ENCODE data around the gene ZMYM5.
"Not testable (repeated sequence)": the region's sequence is repeated elsewhere in the genome, so short reads cannot be mapped to it uniquely, and the experiment has no call there.

Gene ZMYM5

DNA sequence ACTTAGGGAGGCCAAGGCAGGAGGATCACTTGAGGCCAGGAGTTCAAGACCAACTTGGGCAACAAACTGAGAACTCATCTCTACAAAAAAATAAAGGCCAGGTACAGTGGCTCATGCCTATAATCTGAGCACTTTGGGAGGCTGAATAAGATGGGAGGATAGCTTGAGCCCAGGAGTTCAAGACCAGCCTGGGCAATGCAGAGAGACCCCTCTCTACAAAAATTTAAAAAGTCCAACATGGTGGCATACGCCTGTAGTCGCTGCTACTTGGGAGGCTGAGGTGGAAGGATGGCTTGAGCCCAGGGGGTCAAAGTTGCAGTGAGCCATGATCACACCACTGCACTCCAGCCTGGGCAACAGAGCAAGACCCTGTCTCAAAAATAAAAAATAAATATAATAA is 5.8 kb downstream of the ZMYM5 start:
- H3K4me3 Mint-ChIP-seq, DNase-seq, H3K9me3 Mint-ChIP-seq, H3K27me3 Mint-ChIP-seq, ATAC-seq: not testable (repeated sequence)
- Mint-ChIP-seq H3K4me1 (peaks cover 33% of the 10 kb centered on the region), H3K27ac (peak overlapping the region in 1 of 2 donors; percentile 71)

- ATAC-seq (no peak), DNase-seq (no peak)
- H3K27ac Mint-ChIP-seq = no peak overlapping the region
- H3K4me1 Mint-ChIP-seq = peaks cover 12% of the 10 kb centered on the region
- no peak overlapping the region for H3K4me3 Mint-ChIP-seq
- no peaks in the 10 kb centered on the region for H3K9me3 Mint-ChIP-seq
- no peaks in the 10 kb centered on the region for H3K27me3 Mint-ChIP-seq
Measured at GRCh38 chr13:19852766-19853165, 10.7 kb downstream of the ZMYM5 start.

- Mint-ChIP-seq H3K4me3 (no peak overlapping the region), H3K4me1 (peaks cover 9% of the 10 kb centered on the region), H3K27ac (no peak overlapping the region), H3K9me3 (no peaks in the 10 kb centered on the region), H3K27me3 (no peaks in the 10 kb centered on the region)
- no peak for DNase-seq
- peak; percentile 78 for ATAC-seq
Measured at GRCh38 chr13:19845758-19846157, 17.7 kb downstream of the ZMYM5 start.

GRCh38 chr13:19838865-19839275 is 24.6 kb downstream of the ZMYM5 start:
- no peak for DNase-seq
- H3K4me1 Mint-ChIP-seq = no peaks in the 10 kb centered on the region
- no peak overlapping the region for H3K4me3 Mint-ChIP-seq
- H3K27ac Mint-ChIP-seq = peak overlapping the region in 1 of 2 donors; percentile 59
- H3K9me3 Mint-ChIP-seq = no peaks in the 10 kb centered on the region
- ATAC-seq = no peak
- no peaks in the 10 kb centered on the region for H3K27me3 Mint-ChIP-seq

DNA sequence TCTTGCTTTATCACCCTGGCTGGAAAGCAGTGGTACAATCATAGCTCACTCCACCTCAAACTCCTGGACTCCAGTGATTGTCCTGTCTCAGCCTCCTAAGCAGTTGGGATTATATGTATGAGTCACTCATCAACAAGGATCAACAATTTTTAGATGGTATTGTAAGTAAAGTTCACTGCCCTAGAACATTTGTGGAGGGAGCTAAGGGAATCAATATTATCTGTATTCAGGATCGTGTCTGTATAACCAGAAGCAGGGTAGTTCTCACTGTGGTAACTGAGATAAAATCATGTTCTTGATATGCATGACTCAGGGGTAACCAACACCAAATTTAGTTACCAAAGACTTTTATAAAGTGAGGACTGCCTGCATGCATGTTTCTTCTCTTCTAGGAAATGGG is 27.0 kb downstream of the ZMYM5 start:
- DNase-seq (no peak), ATAC-seq (no peak)
- Mint-ChIP-seq H3K27ac (peak overlapping the region in 1 of 2 donors; percentile 31), H3K27me3 (no peaks in the 10 kb centered on the region), H3K4me1 (no peaks in the 10 kb centered on the region), H3K9me3 (no peaks in the 10 kb centered on the region), H3K4me3 (no peak overlapping the region)

DNA sequence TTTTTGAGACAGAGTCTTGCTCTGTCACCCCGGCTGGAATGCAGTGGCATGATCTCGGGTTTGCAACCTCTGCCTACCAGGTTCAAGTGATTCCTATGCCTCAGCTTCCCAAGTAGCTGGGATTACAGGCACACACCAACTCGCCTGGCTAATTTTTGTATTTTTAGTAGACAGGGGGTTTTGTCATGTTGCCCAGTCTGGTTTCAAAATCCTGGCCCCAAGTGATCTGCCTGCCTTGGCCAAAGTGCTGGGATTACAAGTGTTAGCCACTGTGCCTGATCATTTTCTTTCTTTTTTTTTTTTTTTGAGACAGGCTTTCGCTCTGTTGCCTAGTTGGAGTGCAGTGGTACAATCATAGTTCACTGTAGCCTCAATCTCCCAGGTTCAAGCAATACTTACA is 28.7 kb downstream of the ZMYM5 start:
- no peak for DNase-seq
- Mint-ChIP-seq H3K4me3 (no peak overlapping the region), H3K27ac (no peak overlapping the region), H3K27me3 (no peaks in the 10 kb centered on the region), H3K4me1 (no peaks in the 10 kb centered on the region), H3K9me3 (no peaks in the 10 kb centered on the region)
- no peak for ATAC-seq

DNA sequence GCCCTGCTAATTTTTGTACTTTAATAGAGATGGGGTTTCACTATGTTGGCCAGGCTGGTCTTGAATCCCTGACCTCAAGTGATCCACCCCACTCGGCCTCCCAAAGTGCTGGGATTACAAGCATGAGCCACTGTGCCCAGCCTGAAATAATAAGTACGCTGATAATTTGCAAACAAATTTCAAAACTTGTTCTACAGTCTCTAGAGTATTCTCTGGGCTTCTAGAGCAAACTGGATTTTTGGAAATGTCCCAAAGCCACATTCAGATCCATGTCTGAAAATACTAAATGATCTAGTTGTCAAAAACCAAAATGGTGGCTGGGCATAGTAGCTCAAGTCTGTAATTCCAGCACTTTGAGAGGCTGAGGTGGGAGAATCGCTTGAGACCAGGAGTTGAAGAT is 40.8 kb downstream of the ZMYM5 start:
- no peak for ATAC-seq
- no peaks in the 10 kb centered on the region for H3K4me1 Mint-ChIP-seq
- H3K9me3 Mint-ChIP-seq = no peaks in the 10 kb centered on the region
- H3K27me3 Mint-ChIP-seq = no peaks in the 10 kb centered on the region
- no peak overlapping the region for H3K27ac Mint-ChIP-seq
- no peak overlapping the region for H3K4me3 Mint-ChIP-seq
- DNase-seq = no peak

- Mint-ChIP-seq H3K27ac (peak overlapping the region in 1 of 2 donors; percentile 57), H3K9me3 (no peaks in the 10 kb centered on the region), H3K27me3 (no peaks in the 10 kb centered on the region), H3K4me3 (no peak overlapping the region), H3K4me1 (no peaks in the 10 kb centered on the region)
- DNase-seq (peak; percentile 16 to 29), ATAC-seq (peak; percentile 65)
Measured at GRCh38 chr13:19818223-19818842, 45.1 kb downstream of the ZMYM5 start.

GRCh38 chr13:19817510-19818158 is 45.8 kb downstream of the ZMYM5 start:
- no peak overlapping the region for H3K4me3 Mint-ChIP-seq
- no peaks in the 10 kb centered on the region for H3K9me3 Mint-ChIP-seq
- no peak overlapping the region for H3K27ac Mint-ChIP-seq
- ATAC-seq (no peak), DNase-seq (no peak)
- H3K4me1 Mint-ChIP-seq = no peaks in the 10 kb centered on the region
- H3K27me3 Mint-ChIP-seq = no peaks in the 10 kb centered on the region

DNA sequence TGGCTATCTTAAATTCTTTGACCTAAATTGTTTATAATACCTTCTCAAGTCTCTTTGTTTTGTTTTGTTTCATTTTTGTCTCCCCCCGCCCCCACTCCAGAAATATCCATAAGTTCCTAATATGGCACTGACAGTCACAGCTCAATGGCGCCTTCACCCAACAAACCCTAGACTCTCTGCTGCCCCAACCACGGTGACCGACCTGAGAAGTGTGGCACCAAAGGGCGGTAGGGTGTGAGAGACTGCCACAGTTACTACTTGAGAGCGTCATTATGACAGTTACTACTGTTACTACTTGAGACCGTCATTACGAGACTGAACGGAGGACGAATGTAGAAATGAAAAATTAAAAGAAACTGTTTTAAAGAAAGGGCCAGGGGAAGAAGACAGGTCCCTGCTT is 46.3 kb downstream of the ZMYM5 start:
- Mint-ChIP-seq H3K4me3 (no peak overlapping the region), H3K27ac (no peak overlapping the region), H3K9me3 (no peaks in the 10 kb centered on the region), H3K27me3 (no peaks in the 10 kb centered on the region), H3K4me1 (no peaks in the 10 kb centered on the region)
- no peak for ATAC-seq
- DNase-seq = no peak

GRCh38 chr13:19815842-19816241 is 47.6 kb downstream of the ZMYM5 start:
- not testable (repeated sequence) for ATAC-seq, H3K9me3 Mint-ChIP-seq, DNase-seq, H3K4me3 Mint-ChIP-seq, H3K27me3 Mint-ChIP-seq, H3K4me1 Mint-ChIP-seq, H3K27ac Mint-ChIP-seq

- H3K4me3 Mint-ChIP-seq = no peak overlapping the region
- H3K27me3 Mint-ChIP-seq = no peaks in the 10 kb centered on the region
- no peak for ATAC-seq
- peaks cover 9% of the 10 kb centered on the region for H3K4me1 Mint-ChIP-seq
- no peaks in the 10 kb centered on the region for H3K9me3 Mint-ChIP-seq
- no peak overlapping the region for H3K27ac Mint-ChIP-seq
- no peak for DNase-seq
Measured at GRCh38 chr13:19810996-19811881, 52.2 kb downstream of the ZMYM5 start.

DNA sequence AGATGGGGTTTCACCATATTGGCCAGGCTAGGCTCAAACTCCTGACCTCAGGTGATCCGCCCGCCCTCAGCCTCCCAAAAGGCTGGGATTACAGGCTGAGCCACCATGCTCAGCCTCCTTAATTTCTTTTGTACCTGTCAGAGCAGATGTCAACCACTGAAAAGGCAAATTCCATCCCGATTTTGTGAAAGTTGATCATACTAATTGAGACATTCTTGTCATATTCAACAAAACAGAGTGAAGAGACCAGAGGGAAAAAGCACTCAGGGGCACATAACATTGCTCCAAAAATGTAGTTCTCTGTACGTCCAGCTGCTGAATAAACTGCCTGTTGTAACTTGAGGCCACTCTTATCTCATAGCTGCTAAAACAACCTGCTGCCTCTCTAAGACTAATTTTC is 53.3 kb downstream of the ZMYM5 start:
- peaks cover 9% of the 10 kb centered on the region for H3K4me1 Mint-ChIP-seq
- no peaks in the 10 kb centered on the region for H3K9me3 Mint-ChIP-seq
- no peaks in the 10 kb centered on the region for H3K27me3 Mint-ChIP-seq
- ATAC-seq (no peak), DNase-seq (no peak)
- no peak overlapping the region for H3K27ac Mint-ChIP-seq
- no peak overlapping the region for H3K4me3 Mint-ChIP-seq

- H3K27me3 Mint-ChIP-seq = no peaks in the 10 kb centered on the region
- no peaks in the 10 kb centered on the region for H3K9me3 Mint-ChIP-seq
- H3K4me1 Mint-ChIP-seq = peaks cover 2% of the 10 kb centered on the region
- no peak overlapping the region for H3K4me3 Mint-ChIP-seq
- DNase-seq (no peak), ATAC-seq (no peak)
- peak overlapping the region in 1 of 2 donors; percentile 15 for H3K27ac Mint-ChIP-seq
Measured at GRCh38 chr13:19805765-19806164, 57.7 kb downstream of the ZMYM5 start.

DNA sequence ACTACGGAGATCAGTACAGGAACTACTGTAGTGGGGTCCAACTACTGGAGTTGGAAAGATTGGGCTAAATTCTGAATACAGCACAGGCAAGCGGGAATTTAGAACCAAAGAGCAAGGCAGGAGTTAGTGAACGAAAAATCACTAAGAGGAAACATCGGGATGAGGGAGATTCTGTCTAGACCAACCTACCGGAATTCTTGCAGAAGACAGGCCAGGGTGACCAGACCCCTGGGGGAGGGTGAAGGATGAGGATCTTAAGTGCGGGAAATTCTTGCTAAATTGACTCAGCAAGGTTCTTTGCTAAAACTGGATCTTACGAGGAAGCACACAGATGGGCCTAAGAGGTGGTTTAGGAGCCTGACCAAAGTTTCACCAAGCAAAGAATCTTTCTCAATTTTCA is 67.5 kb downstream of the ZMYM5 start:
- no peak overlapping the region for H3K27ac Mint-ChIP-seq
- H3K4me1 Mint-ChIP-seq = no peaks in the 10 kb centered on the region
- no peaks in the 10 kb centered on the region for H3K9me3 Mint-ChIP-seq
- H3K4me3 Mint-ChIP-seq = no peak overlapping the region
- DNase-seq = no peak
- ATAC-seq = no peak
- H3K27me3 Mint-ChIP-seq = no peaks in the 10 kb centered on the region

GRCh38 chr13:19794631-19795030 is 68.8 kb downstream of the ZMYM5 start:
- no peaks in the 10 kb centered on the region for H3K27me3 Mint-ChIP-seq

More at GRCh38 chr13:19794631-19795030, 68.8 kb downstream of the ZMYM5 start:
- Mint-ChIP-seq H3K27ac (no peak overlapping the region), H3K4me1 (no peaks in the 10 kb centered on the region), H3K4me3 (no peak overlapping the region), H3K9me3 (no peaks in the 10 kb centered on the region)
- ATAC-seq = no peak
- no peak for DNase-seq
